ENCODE measurements around the gene DSTN. TPM values are rescaled to one million over a fixed set of nuclear protein-coding genes. Genes with fewer than 3 reads are reported as not detected.
"Not testable (repeated sequence)": the region's sequence is repeated elsewhere in the genome, so short reads cannot be mapped to it uniquely, and the experiment has no call there.

DSTN gene
- total and polyA plus RNA-seq, 8 donors: 334 to 1,254 (median 577) TPM

- Histone ChIP-seq H3K4me3 (no peak overlapping the region), H3K36me3 (peaks cover 10 to 57% (median 45%) of the 10 kb centered on the region in 4 donors), H3K9me3 (peaks cover 0 to 6% (median 3%) of the 10 kb centered on the region in 4 donors), H3K4me1 (peaks cover 19 to 78% (median 37%) of the 10 kb centered on the region in 4 donors), H3K27ac (peak overlapping the region in 2 of 5 donors; percentile 24 to 49), H3K27me3 (no peaks in the 10 kb centered on the region)
- intact Hi-C loops (cut with DNase I; ENCODE audit: low total_unique reads): no loop called here
- TF ChIP-seq POLR2AphosphoS5 (IDR thresholded peaks at IDR 0.05): no peak
- TF ChIP-seq POLR2A (IDR thresholded peaks at IDR 0.05): no peak
- no peak for TF ChIP-seq CTCF (IDR thresholded peaks at IDR 0.05)
- TF ChIP-seq EP300 (IDR thresholded peaks at IDR 0.05): no peak
- WGBS, 5 donors: 92 to 100% (median 95%) methylated on average over 2 of the region's 2 CpGs
- DNase-seq: no peak
Observed at GRCh38 chr20:17658648-17658993, 88.7 kb downstream of the DSTN start.

GRCh38 chr20:17659344-17659743 is 89.5 kb downstream of the DSTN start:
- 93 to 99% (median 97%) methylated on average over 4 to 7 of the region's 7 CpGs for WGBS, 5 donors
- H3K4me3 ChIP-seq; H3K27me3 ChIP-seq; H3K9me3 ChIP-seq; intact Hi-C loops (cut with DNase I; ENCODE audit: low total_unique reads); DNase-seq: not testable (repeated sequence)
- peak overlapping the region in 4 of 5 donors; percentile 24 to 49 (median 33) for H3K27ac ChIP-seq
- H3K36me3 ChIP-seq: peaks cover 10 to 50% (median 40%) of the 10 kb centered on the region in 4 donors
- H3K4me1 ChIP-seq: peaks cover 21 to 79% (median 37%) of the 10 kb centered on the region in 4 donors

Other genes starting within 250 kb of the DSTN start
- gene BFSP1, start 38.7 kb upstream of the DSTN start, total RNA-seq: 1 to 10 TPM in 3 of 5 donors, not detected in 2; 1.7 to 7.1 (median 3.2) TPM
- gene BFSP1, start 38.7 kb upstream of the DSTN start, polyA plus RNA-seq: 1 to 10 TPM in 1 of 3 donors, under 1 TPM in 1, not detected in 1; 0.70 to 1.2 TPM
- 100 to 1,000 TPM; 125 to 456 (median 251) TPM for gene RRBP1, start 112.2 kb downstream of the DSTN start, total RNA-seq
- gene RRBP1, start 112.2 kb downstream of the DSTN start, polyA plus RNA-seq: 10 to 100 TPM; 34.4 to 79.6 (median 74.6) TPM
- gene BANF2, start 129.9 kb downstream of the DSTN start, total RNA-seq: not detected
- not detected for gene BANF2, start 129.9 kb downstream of the DSTN start, polyA plus RNA-seq

Data from stomach (tissue), 9 donors.